GM12801 (cell line): Measurements from ENCODE around the gene CHRNB1.

Source experiments
- TF ChIP-seq, protein P1 (sequence below): IDR thresholded peaks from one replicate; pipeline ENCODE4 v1.5.1; 2011; ENCODE audit warnings: control low read depth; ENCODE audit not compliant: insufficient read length; ENCODE audit errors: extremely low read depth

The CHRNB1 gene

DNA sequence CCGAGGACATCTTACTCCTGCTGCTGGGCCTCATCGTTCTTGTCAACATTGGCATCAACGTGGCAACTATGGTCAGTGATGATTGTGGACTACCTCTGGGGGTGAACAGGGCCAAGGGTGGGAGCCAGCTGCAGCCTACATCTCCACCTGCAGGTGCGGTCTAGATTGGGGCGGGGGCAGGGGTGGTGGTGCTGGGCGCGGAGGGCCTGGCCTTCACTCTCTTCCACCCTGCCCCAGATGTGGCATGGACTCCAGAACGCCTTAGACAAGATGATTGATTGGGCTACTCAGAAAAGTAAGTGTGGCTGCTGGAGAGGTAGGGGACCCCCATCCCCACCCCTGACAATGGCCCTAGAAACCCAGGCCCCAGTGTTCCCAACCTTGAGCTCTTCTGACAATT, 19.1 kb upstream of the CHRNB1 start:
- TF ChIP-seq, protein P1, sequence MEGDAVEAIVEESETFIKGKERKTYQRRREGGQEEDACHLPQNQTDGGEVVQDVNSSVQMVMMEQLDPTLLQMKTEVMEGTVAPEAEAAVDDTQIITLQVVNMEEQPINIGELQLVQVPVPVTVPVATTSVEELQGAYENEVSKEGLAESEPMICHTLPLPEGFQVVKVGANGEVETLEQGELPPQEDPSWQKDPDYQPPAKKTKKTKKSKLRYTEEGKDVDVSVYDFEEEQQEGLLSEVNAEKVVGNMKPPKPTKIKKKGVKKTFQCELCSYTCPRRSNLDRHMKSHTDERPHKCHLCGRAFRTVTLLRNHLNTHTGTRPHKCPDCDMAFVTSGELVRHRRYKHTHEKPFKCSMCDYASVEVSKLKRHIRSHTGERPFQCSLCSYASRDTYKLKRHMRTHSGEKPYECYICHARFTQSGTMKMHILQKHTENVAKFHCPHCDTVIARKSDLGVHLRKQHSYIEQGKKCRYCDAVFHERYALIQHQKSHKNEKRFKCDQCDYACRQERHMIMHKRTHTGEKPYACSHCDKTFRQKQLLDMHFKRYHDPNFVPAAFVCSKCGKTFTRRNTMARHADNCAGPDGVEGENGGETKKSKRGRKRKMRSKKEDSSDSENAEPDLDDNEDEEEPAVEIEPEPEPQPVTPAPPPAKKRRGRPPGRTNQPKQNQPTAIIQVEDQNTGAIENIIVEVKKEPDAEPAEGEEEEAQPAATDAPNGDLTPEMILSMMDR, result no peak

DNA sequence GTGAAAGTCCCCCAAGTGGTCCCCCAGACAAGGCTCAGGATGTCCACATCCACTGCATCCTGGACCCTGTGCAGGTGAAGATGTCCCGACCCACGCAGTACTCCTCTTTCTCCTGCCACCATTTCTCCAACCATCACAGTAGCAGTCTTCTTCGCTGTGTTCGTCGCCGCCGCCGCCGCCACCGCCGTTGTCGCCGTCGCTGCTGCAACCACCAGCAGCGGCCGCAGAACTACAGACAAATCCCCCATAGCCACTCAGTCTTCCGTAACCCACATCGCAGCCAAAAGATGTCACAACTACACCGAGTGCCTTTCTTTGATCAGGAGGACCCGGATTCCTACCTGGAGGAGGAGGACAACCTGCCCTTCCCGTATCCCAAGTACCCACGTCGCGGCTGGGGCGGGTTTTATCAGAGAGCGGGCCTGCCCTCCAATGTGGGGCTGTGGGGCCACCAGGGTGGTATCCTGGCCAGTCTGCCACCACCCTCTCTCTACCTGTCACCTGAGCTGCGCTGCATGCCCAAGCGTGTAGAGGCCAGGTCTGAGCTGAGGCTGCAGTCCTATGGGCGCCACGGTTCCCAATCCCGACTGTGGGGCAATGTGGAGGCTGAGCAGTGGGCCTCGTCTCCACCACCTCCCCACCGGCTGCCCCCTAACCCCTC, 18.5 kb upstream of the CHRNB1 start:
- TF ChIP-seq, protein P1, result no peak

DNA sequence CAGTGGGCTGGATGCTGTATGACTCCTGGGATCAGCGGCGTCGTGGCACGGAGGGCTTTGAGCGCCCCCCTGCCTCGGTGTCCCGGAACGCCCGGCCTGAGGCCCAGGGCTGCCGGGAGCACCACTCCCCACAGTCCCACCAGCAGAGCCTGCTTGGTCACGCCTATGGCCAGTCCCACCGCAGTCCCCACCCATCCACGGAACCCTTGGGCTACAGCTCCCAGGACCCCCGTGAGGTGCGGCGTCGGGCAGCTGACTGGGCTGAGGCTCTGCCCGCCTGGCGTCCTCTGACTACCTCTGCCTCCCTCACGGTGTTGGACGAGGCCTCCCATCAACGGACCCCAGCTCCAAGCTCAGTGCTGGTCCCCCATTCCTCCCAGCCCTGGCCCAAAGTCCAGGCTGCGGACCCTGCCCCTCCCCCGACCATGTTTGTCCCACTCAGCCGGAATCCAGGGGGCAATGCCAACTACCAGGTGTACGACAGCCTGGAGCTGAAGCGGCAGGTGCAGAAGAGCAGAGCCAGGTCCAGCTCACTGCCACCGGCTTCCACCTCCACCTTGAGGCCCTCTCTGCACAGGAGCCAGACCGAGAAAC, 17.9 kb upstream of the CHRNB1 start:
- TF ChIP-seq, protein P1, result no peak

DNA sequence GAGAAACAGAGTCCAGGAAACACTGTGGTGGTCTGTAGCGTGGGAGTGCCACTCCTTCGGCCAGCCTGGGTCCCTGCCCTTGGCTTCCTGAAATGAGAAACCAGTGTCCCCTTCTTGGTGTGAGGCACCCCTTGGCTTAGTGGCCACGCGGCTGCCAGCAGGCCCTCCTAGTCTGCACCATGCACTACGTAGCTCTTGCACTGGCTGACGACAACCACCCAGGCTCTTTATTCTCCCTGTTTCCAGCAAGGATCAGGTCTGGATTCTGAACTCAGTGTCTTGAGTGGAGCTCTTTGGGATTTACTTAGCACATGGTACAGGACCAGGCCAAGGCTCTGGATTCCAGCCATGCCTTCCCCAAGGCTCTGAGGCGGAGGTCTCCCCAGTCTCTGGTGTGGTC, 17.3 kb upstream of the CHRNB1 start:
- TF ChIP-seq, protein P1, result no peak

DNA sequence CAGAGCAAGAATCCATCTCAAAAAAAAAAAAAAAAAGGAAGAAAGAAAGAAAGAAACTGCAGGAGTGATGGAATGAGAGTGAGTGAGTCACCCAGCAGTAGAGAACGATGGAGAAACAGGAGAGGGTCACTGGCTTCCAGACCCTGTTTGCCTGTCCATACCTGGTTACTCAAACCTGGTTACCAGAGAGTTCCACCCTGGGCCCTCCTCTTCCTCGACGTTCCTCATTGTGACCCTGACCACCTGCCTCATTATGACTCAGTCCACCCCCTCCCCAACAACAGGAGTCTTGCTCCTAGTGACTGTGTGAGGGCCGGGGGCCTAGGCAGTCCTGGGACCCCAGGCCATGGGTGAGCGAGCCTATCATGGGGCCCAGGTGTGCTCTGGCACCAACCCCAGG, 16.3 kb upstream of the CHRNB1 start, which contains the start of gene SPEM3:
Gene SPEM3, plus strand, starts transcription at position 301 of the 400 bp plus-strand sequence. Its CDS starts 46 bp downstream, at position 347.
- TF ChIP-seq, protein P1, result no peak

DNA sequence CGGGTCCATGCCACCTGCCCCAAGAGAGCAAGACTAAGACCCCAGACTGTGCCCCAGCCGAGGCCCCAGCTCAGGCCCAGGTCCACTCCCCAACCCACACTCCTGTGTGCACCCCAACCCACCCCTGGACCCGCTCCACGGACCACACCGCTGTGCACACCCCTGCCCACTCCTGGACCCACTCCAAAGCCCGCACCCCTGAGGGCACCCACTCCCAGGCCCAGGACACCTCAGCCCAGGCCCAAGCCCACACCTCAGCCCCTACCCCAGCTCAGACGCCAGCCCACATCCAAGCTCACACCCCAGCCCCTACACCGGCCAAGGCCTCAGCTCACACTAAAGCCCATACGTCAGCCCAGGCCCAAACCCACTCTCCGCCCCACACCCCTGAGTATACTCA, 15.1 kb upstream of the CHRNB1 start:
- TF ChIP-seq, protein P1, result no peak

DNA sequence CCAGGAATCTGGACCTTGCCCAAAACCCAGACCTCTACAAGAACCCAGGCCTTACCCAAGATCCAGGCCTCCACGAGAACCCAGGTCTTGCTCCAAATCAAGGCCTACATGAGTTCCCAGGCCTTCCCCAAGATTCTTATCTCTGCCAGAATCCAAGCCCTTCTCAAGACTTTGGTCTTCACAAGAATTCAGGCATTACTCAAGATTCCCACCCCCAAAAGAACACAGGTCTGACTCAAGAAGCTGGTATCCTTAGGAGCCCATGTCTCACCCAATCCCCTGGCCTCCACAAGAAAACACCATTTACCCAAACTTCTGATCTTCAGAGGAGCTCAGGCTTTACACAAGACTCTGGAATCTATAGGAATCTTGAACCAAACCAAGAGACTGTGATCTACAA, 13.6 kb upstream of the CHRNB1 start:
- TF ChIP-seq, protein P1, result no peak
